IMR-90 (cell line): ENCODE results near the gene B3GNT5. TPM values are rescaled to one million over a fixed set of nuclear protein-coding genes. Genes with fewer than 3 reads are reported as not detected.

Experiments used
- ATAC-seq: fragments of 200-7000 bp; cut with Tn5 transposase; 2 replicates; pipeline ENCODE4 v1.9.1; 2020; ENCODE audit warnings: low read depth, mild to moderate bottlenecking, moderate library complexity
- BruUV-seq: library from RNA; stranded (reverse); fragments of 400-500 nt; replicated peaks from 2 replicates; lab custom pipeline; 2021; lab: Mats Ljungman, UMichigan
- CTCF ChIA-PET: fragments of 300-600 bp; formaldehyde crosslinking; extraction: SDS; loops from one replicate; lab custom pipeline; 2021; ENCODE audit warnings: antibody characterized with exemption; lab: Yijun Ruan, JAX
- POLR2A ChIA-PET: fragments of 300-600 bp; sonication (Branson Sonifier 250); formaldehyde crosslinking; loops from one replicate; lab custom pipeline; 2022; ENCODE audit warnings: antibody characterized with exemption; ENCODE audit not compliant: unreplicated experiment; lab: Charles Lee
- DNase-seq: peaks from one replicate; pipeline ENCODE4 v3.0.0; 2013
- H2AFZ ChIP-seq: replicated peaks from 2 replicates; pipeline ENCODE3; 2013; ENCODE audit warnings: low read length, mild to moderate bottlenecking; ENCODE audit not compliant: poor library complexity
- H2AK5ac ChIP-seq: 2 replicates; pipeline ENCODE4 v1.6.1; 2013; ENCODE audit warnings: low read depth, low read length, inconsistent platforms
- H2AK9ac ChIP-seq: replicated peaks from 2 replicates; pipeline ENCODE3; 2013; ENCODE audit warnings: mild to moderate bottlenecking, low read depth, low read length, moderate library complexity; ENCODE audit not compliant: poor library complexity
- H2BK120ac ChIP-seq: 2 replicates; pipeline ENCODE4 v1.6.1; 2013; ENCODE audit warnings: low read depth, low read length, inconsistent platforms
- H2BK15ac ChIP-seq: 3 replicates; pipeline ENCODE4 v1.6.1; 2013; ENCODE audit warnings: low read depth, low read length, inconsistent platforms
- H2BK20ac ChIP-seq: 2 replicates; pipeline ENCODE4 v1.6.1; 2013; ENCODE audit warnings: low read depth, mild to moderate bottlenecking, inconsistent platforms, low read length, moderate library complexity
- H2BK5ac ChIP-seq: 2 replicates; pipeline ENCODE4 v1.6.1; 2013; ENCODE audit warnings: mild to moderate bottlenecking, low read depth, low read length, inconsistent platforms; ENCODE audit not compliant: poor library complexity, severe bottlenecking
- H3K14ac ChIP-seq: replicated peaks from 2 replicates; pipeline ENCODE4 v1.6.1; 2013; ENCODE audit warnings: low read depth, low read length, inconsistent platforms
- H3K18ac ChIP-seq: 2 replicates; pipeline ENCODE4 v1.6.1; 2013; ENCODE audit warnings: low read depth, low read length, control low read depth
- H3K23ac ChIP-seq: 2 replicates; pipeline ENCODE4 v1.6.1; 2013; ENCODE audit warnings: low read depth, low read length, inconsistent platforms
- H3K27ac ChIP-seq: 2 replicates; pipeline ENCODE4 v1.5.1; 2013; ENCODE audit warnings: mild to moderate bottlenecking, control low read depth, low read length; ENCODE audit not compliant: insufficient read depth
- H3K27me3 ChIP-seq: 2 replicates; pipeline ENCODE4 v1.6.1; 2013; ENCODE audit warnings: low read length; ENCODE audit not compliant: control insufficient read depth, insufficient read depth
- H3K36me3 ChIP-seq: 2 replicates; pipeline ENCODE4 v1.6.1; 2013; ENCODE audit warnings: low read length, mixed read lengths; ENCODE audit not compliant: control insufficient read depth, insufficient read depth
- H3K4ac ChIP-seq: 2 replicates; pipeline ENCODE4 v1.6.1; 2013; ENCODE audit warnings: low read depth, low read length, inconsistent platforms
- H3K4me1 ChIP-seq: 2 replicates; pipeline ENCODE4 v1.6.1; 2013; ENCODE audit warnings: low read length, mixed read lengths; ENCODE audit not compliant: control insufficient read depth, insufficient read depth
- H3K4me2 ChIP-seq: 2 replicates; pipeline ENCODE4 v1.6.1; 2013; ENCODE audit warnings: low read depth, mild to moderate bottlenecking, control low read depth, low read length, moderate library complexity
- H3K4me3 ChIP-seq: 2 replicates; pipeline ENCODE4 v1.5.1; 2013; ENCODE audit warnings: low read depth, mild to moderate bottlenecking, control low read depth, low read length, moderate library complexity; ENCODE audit not compliant: insufficient read depth
- H3K56ac ChIP-seq: 2 replicates; pipeline ENCODE4 v1.6.1; 2013; ENCODE audit warnings: low read length, inconsistent platforms; ENCODE audit not compliant: insufficient read depth; ENCODE audit errors: extremely low read depth
- H3K79me1 ChIP-seq, 2 experiments: 2 replicates each; pipeline ENCODE4 v1.6.1; 2013; ENCODE audit warnings: low read length in 2 of 2, inconsistent platforms in 1 of 2, low read depth in 1 of 2
- H3K9ac ChIP-seq: 2 replicates; pipeline ENCODE4 v1.6.1; 2013; ENCODE audit warnings: low read depth, low read length, control low read depth
- H3K9me1 ChIP-seq: 2 replicates; pipeline ENCODE4 v1.6.1; 2013; ENCODE audit warnings: low read length, inconsistent platforms; ENCODE audit not compliant: insufficient read depth
- H3K9me3 ChIP-seq: 2 replicates; pipeline ENCODE4 v1.6.1; 2013; ENCODE audit warnings: low read length; ENCODE audit not compliant: control insufficient read depth, insufficient read depth
- H4K20me1 ChIP-seq: 2 replicates; pipeline ENCODE4 v1.6.1; 2013; ENCODE audit warnings: low read length, inconsistent platforms; ENCODE audit not compliant: insufficient read depth
- H4K5ac ChIP-seq: 2 replicates; pipeline ENCODE4 v1.6.1; 2013; ENCODE audit warnings: mild to moderate bottlenecking, low read depth, low read length, control low read depth
- H4K8ac ChIP-seq, 2 experiments: 2 replicates each; pipeline ENCODE4 v1.6.1; 2013; ENCODE audit warnings: low read depth in 2 of 2, low read length in 2 of 2, control low read depth in 1 of 2, inconsistent platforms in 1 of 2
- H4K91ac ChIP-seq: 2 replicates; pipeline ENCODE4 v1.6.1; 2013; ENCODE audit warnings: low read depth, low read length, inconsistent platforms; ENCODE audit not compliant: insufficient read depth
- BHLHE40 ChIP-seq: fragments of 150-350 bp; IDR thresholded peaks from 2 replicates; pipeline ENCODE4 v1.6.1; 2016; ENCODE audit warnings: mild to moderate bottlenecking, low read depth, low read length
- CEBPB ChIP-seq: IDR thresholded peaks from 2 replicates; pipeline ENCODE4 v1.6.1; 2012; ENCODE audit warnings: low read depth, low read length, improper control_type of control experiment
- CHD1 ChIP-seq: IDR thresholded peaks from 2 replicates; pipeline ENCODE4 v1.6.1; 2012; ENCODE audit warnings: low read depth, low read length, improper control_type of control experiment
- CTCF ChIP-seq: conservative IDR thresholded peaks from 2 replicates; pipeline ENCODE4 v1.5.1; 2012; ENCODE audit warnings: mild to moderate bottlenecking, low read depth, low read length, improper control_type of control experiment
- ELK1 ChIP-seq: fragments of 150-350 bp; IDR thresholded peaks from 2 replicates; pipeline ENCODE4 v1.6.1; 2016; ENCODE audit warnings: low read depth, mild to moderate bottlenecking, low read length, moderate library complexity, borderline replicate concordance
- FOS ChIP-seq: fragments of 150-350 bp; IDR thresholded peaks from 2 replicates; pipeline ENCODE4 v1.6.1; 2016; ENCODE audit warnings: low read depth, low read length
- MAFK ChIP-seq: IDR thresholded peaks from 2 replicates; pipeline ENCODE4 v1.6.1; 2012; ENCODE audit warnings: low read depth, low read length, improper control_type of control experiment
- MAZ ChIP-seq: IDR thresholded peaks from 2 replicates; pipeline ENCODE4 v1.6.1; 2012; ENCODE audit warnings: low read depth, mild to moderate bottlenecking, low read length, improper control_type of control experiment, moderate library complexity, borderline replicate concordance
- MXI1 ChIP-seq: IDR thresholded peaks from 2 replicates; pipeline ENCODE4 v1.6.1; 2012; ENCODE audit warnings: low read depth, mild to moderate bottlenecking, low read length, moderate library complexity, borderline replicate concordance
- NFE2L2 ChIP-seq: fragments of 150-350 bp; IDR thresholded peaks from 2 replicates; pipeline ENCODE4 v1.6.1; 2016; ENCODE audit warnings: low read depth, mild to moderate bottlenecking, low read length
- POLR2A ChIP-seq: IDR thresholded peaks from 2 replicates; pipeline ENCODE4 v1.6.1; 2012; ENCODE audit warnings: mild to moderate bottlenecking, low read depth, low read length
- RAD21 ChIP-seq: IDR thresholded peaks from 2 replicates; pipeline ENCODE4 v1.6.1; 2012; ENCODE audit warnings: low read length, improper control_type of control experiment
- RCOR1 ChIP-seq: IDR thresholded peaks from 2 replicates; pipeline ENCODE4 v1.6.1; 2012; ENCODE audit warnings: mild to moderate bottlenecking, low read length, improper control_type of control experiment; ENCODE audit not compliant: insufficient replicate concordance
- RFX5 ChIP-seq: IDR thresholded peaks from 2 replicates; pipeline ENCODE4 v1.8.0; 2012; ENCODE audit warnings: low read depth, mild to moderate bottlenecking, low read length, moderate library complexity
- SMC3 ChIP-seq: fragments of 150-350 bp; IDR thresholded peaks from 2 replicates; pipeline ENCODE4 v1.6.1; 2016; ENCODE audit warnings: low read depth, mild to moderate bottlenecking, antibody characterized with exemption, low read length, moderate library complexity
- USF2 ChIP-seq: fragments of 150-350 bp; IDR thresholded peaks from 2 replicates; pipeline ENCODE4 v1.6.1; 2017; ENCODE audit warnings: mild to moderate bottlenecking, antibody characterized with exemption, low read length, low read depth
- WGBS, 2 experiments: methylation state at CpG; one replicate each; pipeline versions ENCODE4 v1.1.5 to v1.1.7; 2013; ENCODE audit warnings: missing lambda C conversion rate in 2 of 2; ENCODE audit not compliant: insufficient read length in 1 of 2; ENCODE audit errors: extremely low coverage in 2 of 2; 5-methylcytosine and 5-hydroxymethylcytosine counted together
- dilution Hi-C: fragments of 300-500 bp; cut with HindIII; formaldehyde crosslinking; loops from one replicate; pipeline ENCODE4 v1.14.3; 2018; ENCODE audit warnings: low sequenced_read_pairs; ENCODE audit not compliant: unreplicated experiment
- in situ Hi-C: fragments of 300-500 bp; cut with MboI; formaldehyde crosslinking; loops from 3 replicates; pipeline ENCODE4 v1.14.3; 2019; ENCODE audit warnings: low sequenced_read_pairs, inconsistent platforms, mixed read lengths
- intact Hi-C: fragments of 100-400 bp; cut with micrococcal nuclease; formaldehyde crosslinking; loops from 2 replicates; pipeline ENCODE4 v1.10.0; 2022
- polyA plus RNA-seq, 3 experiments: library from polyadenylated mRNA; depleted of rRNA; stranded (reverse); fragments of >200 nt; gene quantifications; 2 replicates each; pipeline ENCODE4 v1.2.3, GENCODE V29; 2012; ENCODE audit warnings: low replicate concordance in 1 of 3
- total RNA-seq: library from RNA; depleted of rRNA; stranded (reverse); fragments of >200 nt; gene quantifications from 2 replicates; pipeline ENCODE4 v1.2.3, GENCODE V29; 2012

The B3GNT5 gene
- total and polyA plus RNA-seq, 2 of the 4 experiments (the other 2 are of a cell fraction): 1.6 to 3.4 TPM

- CTCF ChIA-PET: no interaction called here
- no peak overlapping the region for H3K4me2 ChIP-seq
- H2AFZ ChIP-seq: no peak overlapping the region
- no peak overlapping the region for H3K4ac ChIP-seq
- H3K18ac ChIP-seq: no peak overlapping the region
- intact Hi-C loops (no loop called here), in situ Hi-C loops (no loop called here), dilution Hi-C loops (no loop called here)
- no peak overlapping the region for H2AK5ac ChIP-seq
- no peaks in the 10 kb centered on the region for H4K20me1 ChIP-seq
- no peak overlapping the region for H3K27ac ChIP-seq
- no peak overlapping the region for H4K8ac ChIP-seq
- no peak overlapping the region for H2BK15ac ChIP-seq
- DNase-seq (no peak), ATAC-seq (no peak)
- no TSS peak for BruUV-seq
- H3K14ac ChIP-seq: no peak overlapping the region
- H2BK120ac ChIP-seq: no peak overlapping the region
- H2BK20ac ChIP-seq: no peak overlapping the region
- H3K36me3 ChIP-seq: no peaks in the 10 kb centered on the region
- 91% methylated on average over 5 of the region's 9 CpGs; no CpG with 5 or more reads in 1 of the 2 experiments for WGBS, 2 experiments
- no peaks in the 10 kb centered on the region for H3K4me1 ChIP-seq
- no peaks in the 10 kb centered on the region for H3K9me3 ChIP-seq
- POLR2A ChIA-PET: no interaction called here
- H3K9me1 ChIP-seq: no peaks in the 10 kb centered on the region
- no peak overlapping the region for H3K9ac ChIP-seq
- no peaks in the 10 kb centered on the region for H3K79me1 ChIP-seq
- TF ChIP-seq RFX5 (no peak), RAD21 (no peak), MAFK (no peak), CEBPB (no peak), MXI1 (no peak), ELK1 (no peak), USF2 (no peak), MAZ (no peak), CHD1 (no peak), POLR2A (no peak), RCOR1 (no peak), FOS (no peak), SMC3 (no peak), CTCF (no peak), NFE2L2 (no peak), BHLHE40 (no peak)
- H3K4me3 ChIP-seq: no peak overlapping the region
- no peak overlapping the region for H4K91ac ChIP-seq
- H3K27me3 ChIP-seq: peaks cover 32% of the 10 kb centered on the region
- H4K5ac ChIP-seq: no peak overlapping the region
- no peak overlapping the region for H3K56ac ChIP-seq
- no peak overlapping the region for H3K23ac ChIP-seq
- H2AK9ac ChIP-seq: no peak overlapping the region
- no peak overlapping the region for H2BK5ac ChIP-seq
These were observed 42.2 kb upstream of the B3GNT5 start for GRCh38 chr3:183210862-183211341.
